K562 (cell line): Measurements from ENCODE around the gene GRIK5. TPM values are rescaled to one million over a fixed set of nuclear protein-coding genes. Genes with fewer than 3 reads are reported as not detected.
A peak's percentile ranks its signal among the peaks of the same experiment; 100 is the strongest.

Experiments used
- ATAC-seq: fragments of 200-7000 bp; cut with Tn5 transposase; 3 replicates; pipeline ENCODE4 v1.9.1; 2020; ENCODE audit warnings: moderate library complexity
- BruUV-seq: library from RNA; stranded (reverse); fragments of 400-500 nt; replicated peaks from 2 replicates; lab custom pipeline; 2021; lab: Mats Ljungman, UMichigan
- CTCF ChIA-PET: fragments of 300-600 bp; formaldehyde crosslinking; extraction: SDS; loops from one replicate; lab custom pipeline; 2021; ENCODE audit warnings: low intra/inter-chr PET ratio; lab: Yijun Ruan, JAX
- POLR2A ChIA-PET: fragments of 300-600, 350-650 bp; sonication (Branson Sonifier 250); formaldehyde crosslinking; extraction: SDS; loops from one replicate; lab custom pipeline; 2021; ENCODE audit warnings: antibody characterized with exemption, inconsistent platforms; lab: Yijun Ruan, JAX
- DNase-seq, 4 experiments: peaks; one replicate each; pipeline versions ENCODE4 v3.0.0 to v3.0.0-alpha.2; 2011 to 2018; ENCODE audit warnings: low spot score in 3 of 4, mixed read lengths in 3 of 4; ENCODE audit errors: extremely low read depth in 1 of 4
- FAIRE-seq: peaks from 2 replicates; lab custom pipeline; 2011; peaks lifted over from hg19 to GRCh38; lab: Jason Lieb, UNC
- H2AFZ ChIP-seq: 2 replicates; pipeline ENCODE4 v1.6.0; 2011; ENCODE audit warnings: low read depth, low read length, control low read depth, inconsistent platforms
- H3K27ac ChIP-seq: fragments of 200-600 bp; 3 replicates; pipeline ENCODE4 v1.8.0; 2011; ENCODE audit warnings: low read depth, mild to moderate bottlenecking, control low read depth, inconsistent platforms, low read length, moderate library complexity, mixed read lengths; ENCODE audit errors: extremely low read depth
- H3K27me3 ChIP-seq, 2 experiments: fragments of 300-600 bp in 1 of 2; 2 replicates in 1 of 2; 3 replicates in 1 of 2; pipeline versions ENCODE4 v1.6.0 to v1.8.0; 2011; ENCODE audit warnings: inconsistent platforms in 2 of 2, low read length in 2 of 2, mild to moderate bottlenecking in 1 of 2, mixed read lengths in 1 of 2, moderate library complexity in 1 of 2; ENCODE audit not compliant: control insufficient read depth in 2 of 2, insufficient read depth in 2 of 2
- H3K36me3 ChIP-seq: fragments of 300-600 bp; 3 replicates; pipeline ENCODE4 v1.8.0; 2011; ENCODE audit warnings: mild to moderate bottlenecking, low read length, inconsistent platforms; ENCODE audit not compliant: control insufficient read depth, insufficient read depth
- H3K4me1 ChIP-seq, 2 experiments: fragments of 200-600 bp in 1 of 2; replicated peaks in 1 of 2; 2 replicates in 1 of 2; 3 replicates in 1 of 2; pipeline versions ENCODE4 v1.5.1 to v1.8.0; 2011; ENCODE audit warnings: inconsistent platforms in 2 of 2, low read length in 2 of 2, mild to moderate bottlenecking in 1 of 2, mixed read lengths in 1 of 2, moderate library complexity in 1 of 2; ENCODE audit not compliant: control insufficient read depth in 2 of 2, insufficient read depth in 2 of 2
- H3K4me2 ChIP-seq: 2 replicates; pipeline ENCODE4 v1.6.1; 2011; ENCODE audit warnings: low read length, control low read depth, inconsistent platforms, mixed read lengths; ENCODE audit not compliant: insufficient read depth
- H3K4me3 ChIP-seq: fragments of 200-600 bp; sonication (generic), shearing (Covaris generic); 2 replicates; pipeline ENCODE4 v1.5.1; 2016; ENCODE audit warnings: control low read depth, inconsistent platforms
- H3K79me2 ChIP-seq: fragments of 200-600 bp; 3 replicates; pipeline ENCODE4 v1.8.0; 2011; ENCODE audit warnings: low read length, inconsistent platforms; ENCODE audit not compliant: control insufficient read depth, insufficient read depth
- H3K9ac ChIP-seq, 2 experiments: 2 replicates each; pipeline versions ENCODE4 v1.6.0 to v1.6.1; 2011; ENCODE audit warnings: low read depth in 2 of 2, low read length in 2 of 2, control low read depth in 1 of 2, inconsistent platforms in 1 of 2, mild to moderate bottlenecking in 1 of 2, mixed read lengths in 1 of 2; ENCODE audit not compliant: insufficient read depth in 1 of 2
- H3K9me1 ChIP-seq: one replicate; pipeline ENCODE4 v1.6.0; 2011; ENCODE audit warnings: inconsistent platforms, mild to moderate bottlenecking, low read length, moderate library complexity; ENCODE audit not compliant: control insufficient read depth, insufficient read depth
- H3K9me3 ChIP-seq: replicated peaks from 2 replicates; pipeline ENCODE4 v1.5.1; 2011; ENCODE audit warnings: low read depth, low read length, inconsistent platforms; ENCODE audit not compliant: control insufficient read depth, insufficient read depth
- H4K20me1 ChIP-seq: replicated peaks from 2 replicates; pipeline ENCODE4 v1.6.1; 2011; ENCODE audit warnings: low read length, inconsistent platforms, mixed read lengths; ENCODE audit not compliant: control insufficient read depth, insufficient read depth
- BRD9 ChIP-seq: fragments of 450-650 bp; IDR thresholded peaks from 2 replicates; pipeline ENCODE4 v1.6.1; 2018; ENCODE audit warnings: low read depth; ENCODE audit not compliant: partially characterized antibody
- MYC ChIP-seq, 2 experiments: fragments of 250-450 bp in 1 of 2; sonication (Bioruptor Pico) in 1 of 2; IDR thresholded peaks; 2 replicates each; pipeline versions ENCODE4 v1.5.1 to v1.6.1; 2012 to 2021; ENCODE audit warnings: low read depth in 2 of 2, borderline replicate concordance in 1 of 2, improper control_type of control experiment in 1 of 2, low read length in 1 of 2, mild to moderate bottlenecking in 1 of 2, moderate library complexity in 1 of 2
- TBL1XR1 ChIP-seq, 2 experiments: IDR thresholded peaks; 2 replicates each; pipeline ENCODE4 v1.6.1; 2012; ENCODE audit warnings: improper control_type of control experiment in 2 of 2, low read length in 2 of 2, mild to moderate bottlenecking in 1 of 2
- TCF3 ChIP-seq: sonication (generic); formaldehyde crosslinking; IDR thresholded peaks from 2 replicates; pipeline ENCODE4 v1.4.0; 2020; ENCODE audit warnings: mild to moderate bottlenecking, missing genetic modification reagents
- TOE1 ChIP-seq, 2 experiments: fragments of 450-650 bp in 1 of 2; sonication (generic) in 1 of 2; formaldehyde crosslinking in 1 of 2; IDR thresholded peaks; 2 replicates each; pipeline versions ENCODE4 v1.7.1 to v1.8.0; 2016 to 2022; ENCODE audit warnings: borderline replicate concordance in 2 of 2, mild to moderate bottlenecking in 2 of 2, antibody characterized with exemption in 1 of 2, inconsistent platforms in 1 of 2, low read depth in 1 of 2, missing genetic modification reagents in 1 of 2, moderate library complexity in 1 of 2
- ZNF24 ChIP-seq: fragments of 450-650 bp; IDR thresholded peaks from 2 replicates; pipeline ENCODE4 v1.6.1; 2016
- WGBS: fragments of 100-300 bp; shearing (Covaris generic); methylation state at CpG from one replicate; pipeline ENCODE4 v1.1.6; 2016; ENCODE audit warnings: low coverage, mixed read lengths; ENCODE audit not compliant: insufficient coverage; ENCODE audit errors: missing lambda C conversion rate; 5-methylcytosine and 5-hydroxymethylcytosine counted together
- in situ Hi-C: fragments of 300-500 bp; cut with MboI; formaldehyde crosslinking; loops from 4 replicates; pipeline ENCODE4 v1.15.0; 2018; ENCODE audit warnings: inconsistent platforms, mixed read lengths
- intact Hi-C: fragments of 100-400 bp; cut with micrococcal nuclease; formaldehyde crosslinking; loops from 2 replicates; pipeline ENCODE4 v1.14.2; 2022
- polyA plus RNA-seq, 8 experiments: library from polyadenylated mRNA; depleted of rRNA in 4 of 8; stranded (reverse) in 5 of 8; unstranded in 3 of 8; fragments of >200 nt; fragmentation: Nextera tagmentation in 2 of 8; fragmentation: Illumina TruSeq in 1 of 8; extraction: Ambion mirVana in 2 of 8; extraction: Trizol in 1 of 8; gene quantifications; 2 replicates each; pipeline versions ENCODE4 v1.2.1 to v1.2.3, GENCODE V29; 2011 to 2014; ENCODE audit warnings: inconsistent platforms in 1 of 8, missing spikeins in 1 of 8
- total RNA-seq, 7 experiments: library from RNA; depleted of rRNA in 6 of 7; stranded (reverse); fragments of >200 nt in 6 of 7; fragmentation: Illumina TruSeq in 2 of 7; extraction: Trizol in 2 of 7; gene quantifications; 2 replicates each; pipeline versions ENCODE4 v1.2.1 to v1.2.3, GENCODE V29; 2011 to 2021; ENCODE audit warnings: low replicate concordance in 1 of 7
- TF ChIP-seq, protein P1 (sequence below): fragments of 450-650 bp; IDR thresholded peaks from 2 replicates; pipeline ENCODE4 v1.6.1; 2016
- TF ChIP-seq, protein P2 (sequence below): sonication (generic); formaldehyde crosslinking; IDR thresholded peaks from 2 replicates; pipeline ENCODE4 v1.8.0; 2022; ENCODE audit warnings: missing genetic modification reagents, mild to moderate bottlenecking, borderline replicate concordance

The GRIK5 gene
- total and polyA plus RNA-seq, 9 of the 15 experiments (the other 6 are each of a cell fraction or from before 2014, with no cell fraction given): 0.04 to 0.55 (median 0.27) TPM; not detected in 2

DNA sequence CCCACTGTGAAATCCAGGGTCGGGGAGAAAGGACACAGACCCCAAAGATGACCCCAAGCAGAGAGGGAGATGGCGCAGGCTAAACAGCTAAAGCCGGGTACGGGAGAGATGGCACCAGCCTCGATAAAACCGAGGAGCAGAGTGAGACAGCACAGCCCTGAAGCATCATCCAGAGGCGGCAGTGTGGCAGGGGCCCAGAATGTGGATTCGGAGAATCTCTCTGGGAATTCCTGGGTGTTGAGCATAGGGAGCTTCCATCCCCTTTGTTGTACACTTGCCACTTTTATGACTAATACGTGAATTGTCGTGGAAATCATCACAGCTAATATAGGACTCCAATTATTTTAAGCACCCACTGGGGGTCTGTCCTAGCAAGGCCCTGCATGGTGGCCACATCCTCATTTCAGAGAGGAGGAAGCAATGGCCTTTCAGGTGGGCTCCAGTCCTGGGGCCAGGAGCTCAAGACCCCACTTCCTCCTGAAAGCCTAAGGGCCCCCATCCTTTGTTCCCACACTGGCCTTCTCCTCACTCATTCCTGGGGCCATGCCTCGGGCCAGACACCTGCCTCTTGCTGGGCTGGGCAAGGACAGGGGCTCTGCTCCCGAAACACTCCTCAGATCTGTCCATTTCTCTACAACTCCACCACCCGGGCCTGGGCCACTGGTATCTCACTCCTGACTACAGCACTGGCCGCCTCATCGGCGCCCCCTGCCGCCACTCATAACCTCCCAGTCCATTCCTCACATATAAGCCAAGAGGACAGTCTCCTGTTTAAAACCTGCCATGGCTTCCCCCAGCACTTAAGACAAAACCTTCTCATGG lies 46.7 kb downstream of the GRIK5 start:
- in situ Hi-C loops (no loop called here), intact Hi-C loops (loop anchor here (1.0 kb wide), 2 partner anchors 25 to 65 kb away; no protein-coding TSS in a partner anchor)
- Histone ChIP-seq H3K9me3 (no peaks in the 10 kb centered on the region), H3K4me2 (no peak overlapping the region), H3K4me1 (peaks cover 9 to 19% of the 10 kb centered on the region in 2 experiments), H2AFZ (no peak overlapping the region), H4K20me1 (0 out of 2 replicates have a peak, but pooled peaks cover 4% of the 10 kb centered on the region), H3K79me2 (no peaks in the 10 kb centered on the region), H3K9ac (no peak overlapping the region), H3K27ac (no peak overlapping the region), H3K4me3 (no peak overlapping the region), H3K9me1 (no peaks in the 10 kb centered on the region), H3K27me3 (peaks cover 6 to 25% of the 10 kb centered on the region in 2 experiments; a peak in 4 of 5 replicates), H3K36me3 (no peaks in the 10 kb centered on the region)
- ChIA-PET CTCF (interaction anchor here (0.6 to 1.1 kb wide), 4 partner anchors 14 to 164 kb away, joined by 3 read pairs; no protein-coding TSS in a partner anchor), POLR2A (no interaction called here)
- FAIRE-seq: peak; percentile 90
- BruUV-seq: no TSS peak
- peak; percentile 60 to 81 (median 67) for DNase-seq
- 38% methylated on average over 17 of the region's 17 CpGs for WGBS
- peak; percentile 96 for ATAC-seq
- TF ChIP-seq, protein P1, sequence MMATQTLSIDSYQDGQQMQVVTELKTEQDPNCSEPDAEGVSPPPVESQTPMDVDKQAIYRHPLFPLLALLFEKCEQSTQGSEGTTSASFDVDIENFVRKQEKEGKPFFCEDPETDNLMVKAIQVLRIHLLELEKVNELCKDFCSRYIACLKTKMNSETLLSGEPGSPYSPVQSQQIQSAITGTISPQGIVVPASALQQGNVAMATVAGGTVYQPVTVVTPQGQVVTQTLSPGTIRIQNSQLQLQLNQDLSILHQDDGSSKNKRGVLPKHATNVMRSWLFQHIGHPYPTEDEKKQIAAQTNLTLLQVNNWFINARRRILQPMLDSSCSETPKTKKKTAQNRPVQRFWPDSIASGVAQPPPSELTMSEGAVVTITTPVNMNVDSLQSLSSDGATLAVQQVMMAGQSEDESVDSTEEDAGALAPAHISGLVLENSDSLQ: 0 out of 2 replicates have a peak, but pooled peaks have one; percentile 12
- 0 out of 4 replicates have a peak, but pooled peaks of 1 of the 2 experiments have one; percentile 13 for TF ChIP-seq TBL1XR1 (IDR thresholded peaks at IDR 0.05; ENCODE audit: low read length in 2 of 2)
- TF ChIP-seq BRD9: no peak
- TF ChIP-seq TOE1 (IDR thresholded peaks at IDR 0.05; ENCODE audit: borderline replicate concordance): no peak
- no peak for TF ChIP-seq TOE1 (CRISPR knock-in tag; IDR thresholded peaks at IDR 0.05; ENCODE audit: borderline replicate concordance, low read depth)
- TF ChIP-seq, protein P2, sequence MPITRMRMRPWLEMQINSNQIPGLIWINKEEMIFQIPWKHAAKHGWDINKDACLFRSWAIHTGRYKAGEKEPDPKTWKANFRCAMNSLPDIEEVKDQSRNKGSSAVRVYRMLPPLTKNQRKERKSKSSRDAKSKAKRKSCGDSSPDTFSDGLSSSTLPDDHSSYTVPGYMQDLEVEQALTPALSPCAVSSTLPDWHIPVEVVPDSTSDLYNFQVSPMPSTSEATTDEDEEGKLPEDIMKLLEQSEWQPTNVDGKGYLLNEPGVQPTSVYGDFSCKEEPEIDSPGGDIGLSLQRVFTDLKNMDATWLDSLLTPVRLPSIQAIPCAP (CRISPR knock-in tag): no peak
- TF ChIP-seq TCF3 (CRISPR knock-in tag): no peak
- no peak for TF ChIP-seq ZNF24
- 0 out of 2 replicates have a peak, but pooled peaks have one; percentile 21 for TF ChIP-seq MYC (IDR thresholded peaks at IDR 0.05; ENCODE audit: low read depth, low read length)
- TF ChIP-seq MYC (CRISPR knock-in tag; IDR thresholded peaks at IDR 0.05; ENCODE audit: borderline replicate concordance, low read depth): no peak
